Measurements from ENCODE around the gene ACADM.

GRCh38 chr1:75677443-75677842, 47.1 kb upstream of the ACADM start:
- TF ChIP-seq, protein P1, sequence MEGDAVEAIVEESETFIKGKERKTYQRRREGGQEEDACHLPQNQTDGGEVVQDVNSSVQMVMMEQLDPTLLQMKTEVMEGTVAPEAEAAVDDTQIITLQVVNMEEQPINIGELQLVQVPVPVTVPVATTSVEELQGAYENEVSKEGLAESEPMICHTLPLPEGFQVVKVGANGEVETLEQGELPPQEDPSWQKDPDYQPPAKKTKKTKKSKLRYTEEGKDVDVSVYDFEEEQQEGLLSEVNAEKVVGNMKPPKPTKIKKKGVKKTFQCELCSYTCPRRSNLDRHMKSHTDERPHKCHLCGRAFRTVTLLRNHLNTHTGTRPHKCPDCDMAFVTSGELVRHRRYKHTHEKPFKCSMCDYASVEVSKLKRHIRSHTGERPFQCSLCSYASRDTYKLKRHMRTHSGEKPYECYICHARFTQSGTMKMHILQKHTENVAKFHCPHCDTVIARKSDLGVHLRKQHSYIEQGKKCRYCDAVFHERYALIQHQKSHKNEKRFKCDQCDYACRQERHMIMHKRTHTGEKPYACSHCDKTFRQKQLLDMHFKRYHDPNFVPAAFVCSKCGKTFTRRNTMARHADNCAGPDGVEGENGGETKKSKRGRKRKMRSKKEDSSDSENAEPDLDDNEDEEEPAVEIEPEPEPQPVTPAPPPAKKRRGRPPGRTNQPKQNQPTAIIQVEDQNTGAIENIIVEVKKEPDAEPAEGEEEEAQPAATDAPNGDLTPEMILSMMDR (IDR thresholded peaks at IDR 0.05; ENCODE audit: low read length): no peak
- no peak for TF ChIP-seq EZH2 (optimal IDR thresholded peaks at IDR 0.05; ENCODE audit: low read depth, low read length)
- no peak for TF ChIP-seq EZH2phosphoT487 (IDR thresholded peaks at IDR 0.05; ENCODE audit: low read length)

Data from MM.1S (cell line).